ENCODE results near the gene C13orf46. TPM values are rescaled to one million over a fixed set of nuclear protein-coding genes. Genes with fewer than 3 reads are reported as not detected.

C13orf46 gene
- total RNA-seq, 2 experiments from 2014 or later, result 0.21 TPM; not detected in 1

GRCh38 chr13:113965968-113966884 lies 7.7 kb downstream of the C13orf46 start:
- Histone ChIP-seq H3K36me3 (ENCODE audit: insufficient read depth, low read length) (no peaks in the 10 kb centered on the region), H3K79me2 (ENCODE audit: insufficient read depth, low read depth, low read length) (no peaks in the 10 kb centered on the region), H3K27ac (ENCODE audit: low read depth, low read length, poor library complexity, severe bottlenecking) (no peak overlapping the region), H3K9me3 (ENCODE audit: low read length) (no peaks in the 10 kb centered on the region), H3K9me2 (ENCODE audit: insufficient read depth, low read length) (no peaks in the 10 kb centered on the region), H4K20me1 (ENCODE audit: insufficient read depth, low read length) (no peaks in the 10 kb centered on the region), H3K4me1 (ENCODE audit: insufficient read depth, low read length, poor library complexity, severe bottlenecking) (no peaks in the 10 kb centered on the region), H2AFZ (ENCODE audit: low read length) (no peak overlapping the region), H3K4me3 (ENCODE audit: low read depth, low read length, poor library complexity, severe bottlenecking) (no peak overlapping the region), H3K4me2 (ENCODE audit: low read length) (no peak overlapping the region)
- CTCF ChIA-PET (ENCODE audit: unreplicated experiment), result no interaction called here
- intact Hi-C loops (cut with micrococcal nuclease; ENCODE audit: unreplicated experiment), result no loop called here
- POLR2A ChIA-PET, result no interaction called here
- no TSS peak for BruUV-seq (replicated peaks)
- TF ChIP-seq EZH2phosphoT487 (IDR thresholded peaks at IDR 0.05; ENCODE audit: borderline replicate concordance, low read depth, low read length), result no peak
- no peak for TF ChIP-seq CTCF (conservative IDR thresholded peaks at IDR 0.05; ENCODE audit: low read length)
- no peak for DNase-seq (ENCODE audit: low spot score)

DNA sequence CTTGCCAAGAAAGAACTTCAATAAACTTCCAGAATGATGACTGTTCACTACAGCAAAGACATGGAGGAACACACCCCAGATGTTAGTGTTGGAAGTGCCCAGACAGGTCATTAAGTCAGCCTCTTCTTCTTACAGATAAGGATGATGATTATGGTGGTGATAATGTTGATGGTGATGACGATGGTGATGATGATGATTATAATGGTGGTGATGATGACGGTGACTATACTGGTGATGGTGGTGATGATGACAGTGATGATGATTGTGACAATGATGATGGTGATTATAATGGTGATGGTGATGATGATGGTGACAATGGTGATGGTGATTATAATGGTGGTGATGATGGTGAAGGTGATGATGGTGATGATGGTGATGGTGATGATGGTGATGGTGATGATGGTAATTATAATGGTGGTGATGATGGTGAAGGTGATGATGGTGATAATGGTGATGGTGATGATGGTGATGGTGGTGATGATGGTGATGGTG lies 8.4 kb downstream of the C13orf46 start:
- ChIA-PET CTCF (ENCODE audit: unreplicated experiment) (no interaction called here), POLR2A (no interaction called here)
- no peaks in the 10 kb centered on the region for H4K20me1 ChIP-seq (ENCODE audit: insufficient read depth, low read length)
- no peak overlapping the region for H3K27ac ChIP-seq (ENCODE audit: low read depth, low read length, poor library complexity, severe bottlenecking)
- H3K9me3 ChIP-seq (ENCODE audit: low read length), result no peaks in the 10 kb centered on the region
- TF ChIP-seq CTCF (conservative IDR thresholded peaks at IDR 0.05; ENCODE audit: low read length) (no peak), EZH2phosphoT487 (IDR thresholded peaks at IDR 0.05; ENCODE audit: borderline replicate concordance, low read depth, low read length) (no peak)
- no TSS peak for BruUV-seq (replicated peaks)
- intact Hi-C loops (cut with micrococcal nuclease; ENCODE audit: unreplicated experiment), result no loop called here
- no peak overlapping the region for H3K4me3 ChIP-seq (ENCODE audit: low read depth, low read length, poor library complexity, severe bottlenecking)
- no peaks in the 10 kb centered on the region for H3K79me2 ChIP-seq (ENCODE audit: insufficient read depth, low read depth, low read length)
- no peaks in the 10 kb centered on the region for H3K9me2 ChIP-seq (ENCODE audit: insufficient read depth, low read length)
- H3K36me3 ChIP-seq (ENCODE audit: insufficient read depth, low read length), result no peaks in the 10 kb centered on the region
- no peak overlapping the region for H3K4me2 ChIP-seq (ENCODE audit: low read length)
- no peak for DNase-seq (ENCODE audit: low spot score)
- H3K4me1 ChIP-seq (ENCODE audit: insufficient read depth, low read length, poor library complexity, severe bottlenecking), result no peaks in the 10 kb centered on the region
- H2AFZ ChIP-seq (ENCODE audit: low read length), result no peak overlapping the region

Data from OCI-LY7 (cell line).